ENCODE measurements around the gene TBK1.

TBK1 gene

GRCh38 chr12:64550755-64551154, 98.8 kb downstream of the TBK1 start:
- DNase-seq, result no peak

- DNase-seq, result no peak
These were observed 99.8 kb downstream of the TBK1 start for GRCh38 chr12:64551676-64552075.
